PC-3 (cell line): ENCODE results near the gene CDK5RAP2. TPM values are rescaled to one million over a fixed set of nuclear protein-coding genes. Genes with fewer than 3 reads are reported as not detected.

ENCODE experiments used
- ATAC-seq: fragments of 200-7000 bp; cut with Tn5 transposase; 2 replicates; pipeline ENCODE4 v1.9.1; 2020; ENCODE audit warnings: mild to moderate bottlenecking, moderate library complexity
- BruUV-seq: library from RNA; stranded (reverse); fragments of 400-500 nt; replicated peaks from 2 replicates; lab custom pipeline; 2021; lab: Mats Ljungman, UMichigan
- CTCF ChIA-PET: fragments of 300-600 bp; sonication (Branson Sonifier 250); formaldehyde crosslinking; loops from one replicate; lab custom pipeline; 2022; ENCODE audit warnings: antibody characterized with exemption; lab: Charles Lee
- POLR2A ChIA-PET: fragments of 300-600 bp; sonication (Branson Sonifier 250); formaldehyde crosslinking; loops from one replicate; lab custom pipeline; 2022; ENCODE audit warnings: antibody characterized with exemption; ENCODE audit not compliant: unreplicated experiment; lab: Charles Lee
- DNase-seq: peaks from one replicate; pipeline ENCODE4 v3.0.0-alpha.2; 2015
- H2AFZ ChIP-seq: fragments of 300-600 bp; sonication (generic); 2 replicates; pipeline ENCODE4 v1.6.0; 2016; ENCODE audit warnings: antibody characterized with exemption, low read length
- H3F3A ChIP-seq: fragments of 300-600 bp; sonication (generic); one replicate; pipeline ENCODE4 v1.6.0; 2017; ENCODE audit warnings: antibody characterized with exemption, low read length, control low read depth, mild to moderate bottlenecking; ENCODE audit not compliant: unreplicated experiment
- H3K27ac ChIP-seq: fragments of 300-600 bp; sonication (generic); 2 replicates; pipeline ENCODE4 v1.5.1; 2016; ENCODE audit warnings: mild to moderate bottlenecking, low read length
- H3K27me3 ChIP-seq: fragments of 300-600 bp; sonication (generic); 2 replicates; pipeline ENCODE4 v1.6.1; 2016; ENCODE audit warnings: low read length, mixed read lengths
- H3K36me3 ChIP-seq: fragments of 300-600 bp; sonication (generic); 2 replicates; pipeline ENCODE4 v1.6.1; 2016; ENCODE audit warnings: low read depth, mixed run types, low read length, mixed read lengths
- H3K4me1 ChIP-seq: fragments of 300-600 bp; sonication (generic); 2 replicates; pipeline ENCODE4 v1.5.1; 2016; ENCODE audit warnings: low read length; ENCODE audit not compliant: insufficient read depth
- H3K4me2 ChIP-seq: fragments of 300-600 bp; sonication (generic); 2 replicates; pipeline ENCODE4 v1.6.0; 2016; ENCODE audit warnings: low read length
- H3K4me3 ChIP-seq: fragments of 300-600 bp; sonication (generic); 2 replicates; pipeline ENCODE4 v1.5.1; 2016; ENCODE audit warnings: mild to moderate bottlenecking, low read length, mixed read lengths
- H3K79me2 ChIP-seq: fragments of 300-600 bp; sonication (generic); 2 replicates; pipeline ENCODE4 v1.6.1; 2017; ENCODE audit warnings: low read length, mixed read lengths
- H3K9ac ChIP-seq: fragments of 300-600 bp; sonication (generic); 2 replicates; pipeline ENCODE4 v1.6.0; 2016; ENCODE audit warnings: mild to moderate bottlenecking, low read length
- H3K9me2 ChIP-seq: fragments of 300-600 bp; sonication (generic); replicated peaks from 2 replicates; pipeline ENCODE4 v1.6.1; 2016; ENCODE audit warnings: mixed run types, low read length, mixed read lengths
- H3K9me3 ChIP-seq: fragments of 300-600 bp; sonication (generic); 2 replicates; pipeline ENCODE4 v1.6.1; 2016; ENCODE audit warnings: low read length, mixed read lengths
- H4K20me1 ChIP-seq: fragments of 300-600 bp; sonication (generic); 2 replicates; pipeline ENCODE4 v1.6.1; 2016; ENCODE audit warnings: low read length, mixed read lengths
- EZH2 ChIP-seq: fragments of 300-600 bp; sonication (generic); IDR thresholded peaks from one replicate; pipeline ENCODE4 v1.6.1; 2017; ENCODE audit warnings: antibody characterized with exemption, mild to moderate bottlenecking, low read length; ENCODE audit not compliant: unreplicated experiment
- EZH2phosphoT487 ChIP-seq: fragments of 300-600 bp; sonication (generic); IDR thresholded peaks from 2 replicates; pipeline ENCODE4 v1.6.1; 2018; ENCODE audit warnings: mild to moderate bottlenecking, antibody characterized with exemption, low read length, borderline replicate concordance
- intact Hi-C: fragments of 100-400 bp; cut with micrococcal nuclease; formaldehyde crosslinking; loops from 2 replicates; pipeline ENCODE4 v1.9.0; 2023
- total RNA-seq: library from RNA; depleted of rRNA; stranded (reverse); fragments of >200 nt; gene quantifications from 2 replicates; pipeline ENCODE4 v1.2.3, GENCODE V29; 2014
- TF ChIP-seq, protein P1 (sequence below): fragments of 300-600 bp; sonication (generic); conservative IDR thresholded peaks from 2 replicates; pipeline ENCODE4 v1.5.1; 2017; ENCODE audit warnings: antibody characterized with exemption, low read depth, mild to moderate bottlenecking, low read length

CDK5RAP2 gene
- total RNA-seq, 1 experiment from 2014 or later, result 37.4 TPM

DNA sequence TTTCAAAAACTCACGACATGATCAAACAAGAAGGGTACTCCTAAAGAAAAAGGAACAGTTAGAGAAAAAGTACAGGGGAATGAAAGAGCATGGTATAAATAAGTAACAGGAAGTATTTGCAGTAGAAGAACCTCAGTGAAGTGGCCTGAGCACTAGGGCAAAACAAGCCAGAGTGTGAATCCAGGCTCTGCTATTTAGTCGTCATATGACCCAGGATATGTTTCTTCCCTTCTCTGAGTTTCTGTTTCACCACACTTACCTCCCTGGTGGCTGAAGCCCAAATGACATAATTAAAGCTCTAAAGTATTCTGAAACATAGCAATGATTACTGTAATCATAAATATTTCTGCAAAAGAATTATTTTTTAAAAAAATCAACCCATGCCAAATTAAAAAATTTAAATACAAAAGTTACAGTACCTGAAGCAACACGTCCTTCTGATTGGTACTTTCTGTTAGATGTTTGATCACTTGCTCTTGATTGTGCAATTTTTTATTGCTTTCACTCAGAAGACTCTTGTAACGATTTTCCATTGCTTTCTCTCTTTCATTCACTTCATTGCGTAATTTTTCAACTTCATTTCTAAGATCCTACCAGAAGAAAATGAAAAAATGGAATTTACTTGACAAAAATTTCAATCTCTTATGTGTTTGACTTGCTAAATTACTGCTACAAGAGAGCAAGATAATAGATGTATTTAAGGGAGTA is 88.9 kb downstream of the CDK5RAP2 start:
- H3K9me2 ChIP-seq, result no peaks in the 10 kb centered on the region
- H4K20me1 ChIP-seq, result no peaks in the 10 kb centered on the region
- intact Hi-C loops, result no loop called here
- H3F3A ChIP-seq, result no peaks in the 10 kb centered on the region
- CTCF ChIA-PET, result no interaction called here
- H3K4me2 ChIP-seq, result no peak overlapping the region
- no peaks in the 10 kb centered on the region for H3K27me3 ChIP-seq
- no peaks in the 10 kb centered on the region for H3K9me3 ChIP-seq
- H3K27ac ChIP-seq, result no peak overlapping the region
- peaks cover 7% of the 10 kb centered on the region; the same call in 1 of the 2 replicates for H3K4me1 ChIP-seq
- no peak overlapping the region for H3K4me3 ChIP-seq
- no peak overlapping the region for H2AFZ ChIP-seq
- no peak for DNase-seq
- no peak overlapping the region for H3K9ac ChIP-seq
- POLR2A ChIA-PET, result no interaction called here
- no peak for ATAC-seq
- TF ChIP-seq EZH2phosphoT487, result no peak
- TF ChIP-seq EZH2, result no peak
- TF ChIP-seq, protein P1, sequence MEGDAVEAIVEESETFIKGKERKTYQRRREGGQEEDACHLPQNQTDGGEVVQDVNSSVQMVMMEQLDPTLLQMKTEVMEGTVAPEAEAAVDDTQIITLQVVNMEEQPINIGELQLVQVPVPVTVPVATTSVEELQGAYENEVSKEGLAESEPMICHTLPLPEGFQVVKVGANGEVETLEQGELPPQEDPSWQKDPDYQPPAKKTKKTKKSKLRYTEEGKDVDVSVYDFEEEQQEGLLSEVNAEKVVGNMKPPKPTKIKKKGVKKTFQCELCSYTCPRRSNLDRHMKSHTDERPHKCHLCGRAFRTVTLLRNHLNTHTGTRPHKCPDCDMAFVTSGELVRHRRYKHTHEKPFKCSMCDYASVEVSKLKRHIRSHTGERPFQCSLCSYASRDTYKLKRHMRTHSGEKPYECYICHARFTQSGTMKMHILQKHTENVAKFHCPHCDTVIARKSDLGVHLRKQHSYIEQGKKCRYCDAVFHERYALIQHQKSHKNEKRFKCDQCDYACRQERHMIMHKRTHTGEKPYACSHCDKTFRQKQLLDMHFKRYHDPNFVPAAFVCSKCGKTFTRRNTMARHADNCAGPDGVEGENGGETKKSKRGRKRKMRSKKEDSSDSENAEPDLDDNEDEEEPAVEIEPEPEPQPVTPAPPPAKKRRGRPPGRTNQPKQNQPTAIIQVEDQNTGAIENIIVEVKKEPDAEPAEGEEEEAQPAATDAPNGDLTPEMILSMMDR, result no peak
- H3K79me2 ChIP-seq, result no peaks in the 10 kb centered on the region
- no TSS peak for BruUV-seq
- peaks cover 12% of the 10 kb centered on the region for H3K36me3 ChIP-seq

DNA sequence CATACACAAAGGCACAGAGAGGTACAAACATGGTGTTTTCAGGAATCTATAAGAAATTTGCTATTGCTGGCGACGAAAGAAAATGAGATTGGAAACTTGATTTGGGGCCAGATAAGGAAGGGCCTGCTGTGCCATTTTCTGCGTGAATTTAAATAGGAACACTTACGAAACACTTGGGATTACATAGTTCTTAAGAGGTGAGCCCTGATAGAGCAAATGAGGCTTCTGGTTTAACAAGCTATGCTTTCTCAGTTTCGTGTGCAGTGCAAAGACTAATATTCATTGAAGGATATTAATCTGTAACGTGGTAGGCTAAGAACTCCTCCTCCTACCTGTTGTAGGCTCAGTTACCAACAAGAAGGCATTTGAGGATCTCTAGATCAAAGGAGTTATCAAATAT is 93.1 kb downstream of the CDK5RAP2 start:
- no peaks in the 10 kb centered on the region for H3K27me3 ChIP-seq
- H3K79me2 ChIP-seq, result no peaks in the 10 kb centered on the region
- intact Hi-C loops, result no loop called here
- no peaks in the 10 kb centered on the region for H3K9me2 ChIP-seq
- BruUV-seq, result no TSS peak
- no peak overlapping the region for H3K27ac ChIP-seq
- no peak overlapping the region for H2AFZ ChIP-seq
- H3K4me1 ChIP-seq, result peaks cover 7% of the 10 kb centered on the region; the same call in 1 of the 2 replicates
- H3K4me2 ChIP-seq, result no peak overlapping the region
- no peak for ATAC-seq
- ChIA-PET CTCF (no interaction called here), POLR2A (no interaction called here)
- peaks cover 18% of the 10 kb centered on the region for H3K36me3 ChIP-seq
- H3F3A ChIP-seq, result no peaks in the 10 kb centered on the region
- TF ChIP-seq EZH2phosphoT487, result no peak
- TF ChIP-seq EZH2, result no peak
- TF ChIP-seq, protein P1, result no peak
- DNase-seq, result no peak
- no peaks in the 10 kb centered on the region for H3K9me3 ChIP-seq
- no peaks in the 10 kb centered on the region for H4K20me1 ChIP-seq
- no peak overlapping the region for H3K4me3 ChIP-seq
- no peak overlapping the region for H3K9ac ChIP-seq

DNA sequence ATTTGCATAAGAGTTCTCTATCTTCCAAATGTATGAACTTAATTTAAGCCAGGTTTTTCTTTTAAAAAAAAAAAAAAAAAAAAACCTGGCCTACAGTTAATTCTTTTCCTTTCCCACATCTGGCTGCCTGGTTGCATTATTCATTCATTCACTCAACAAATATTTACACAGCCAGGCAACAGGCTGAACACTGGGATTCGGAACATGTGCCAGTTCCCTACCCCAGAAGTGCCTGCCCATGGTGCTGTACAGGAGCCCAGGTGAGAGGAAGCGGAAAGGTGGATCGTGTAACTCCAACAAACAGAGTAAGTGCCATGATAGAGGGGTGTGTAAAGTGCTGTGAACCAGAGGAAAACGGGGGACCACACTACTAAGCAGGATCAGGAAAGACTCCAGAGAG is 93.6 kb downstream of the CDK5RAP2 start:
- DNase-seq (peak; percentile 30), ATAC-seq (peak; percentile 86)
- no peak overlapping the region for H3K4me2 ChIP-seq
- TF ChIP-seq, protein P1, result no peak
- TF ChIP-seq EZH2phosphoT487 (no peak), EZH2 (no peak)
- no peak overlapping the region for H3K4me3 ChIP-seq
- no peaks in the 10 kb centered on the region for H3F3A ChIP-seq
- peaks cover 18% of the 10 kb centered on the region for H3K36me3 ChIP-seq
- H3K27ac ChIP-seq, result no peak overlapping the region
- no peak overlapping the region for H3K9ac ChIP-seq
- ChIA-PET CTCF (no interaction called here), POLR2A (no interaction called here)
- H4K20me1 ChIP-seq, result no peaks in the 10 kb centered on the region
- no TSS peak for BruUV-seq
- intact Hi-C loops, result no loop called here
- H3K4me1 ChIP-seq, result peaks cover 7% of the 10 kb centered on the region; the same call in 1 of the 2 replicates
- H3K9me2 ChIP-seq, result no peaks in the 10 kb centered on the region
- no peaks in the 10 kb centered on the region for H3K27me3 ChIP-seq
- H3K9me3 ChIP-seq, result no peaks in the 10 kb centered on the region
- H3K79me2 ChIP-seq, result no peaks in the 10 kb centered on the region
- no peak overlapping the region for H2AFZ ChIP-seq
